Neuron (in vitro differentiated cells): ENCODE data around the gene EDNRB.

Experiments used
- H2AFZ ChIP-seq: one replicate; pipeline ENCODE4 v1.6.1; 2013; ENCODE audit warnings: low read depth, mild to moderate bottlenecking, inconsistent platforms, low read length, moderate library complexity
- H3K27me3 ChIP-seq: one replicate; pipeline ENCODE4 v1.6.1; 2013; ENCODE audit warnings: low read length; ENCODE audit not compliant: insufficient read depth
- H3K36me3 ChIP-seq: one replicate; pipeline ENCODE4 v1.6.1; 2013; ENCODE audit warnings: low read length; ENCODE audit not compliant: insufficient read depth
- H3K4me1 ChIP-seq: one replicate; pipeline ENCODE4 v1.6.1; 2013; ENCODE audit warnings: low read length; ENCODE audit not compliant: insufficient read depth
- H3K4me3 ChIP-seq: 2 replicates; pipeline ENCODE4 v1.5.1; 2013; ENCODE audit warnings: mild to moderate bottlenecking, low read length, moderate library complexity
- H3K9me3 ChIP-seq: one replicate; pipeline ENCODE4 v1.6.1; 2013; ENCODE audit warnings: low read length

EDNRB gene

DNA sequence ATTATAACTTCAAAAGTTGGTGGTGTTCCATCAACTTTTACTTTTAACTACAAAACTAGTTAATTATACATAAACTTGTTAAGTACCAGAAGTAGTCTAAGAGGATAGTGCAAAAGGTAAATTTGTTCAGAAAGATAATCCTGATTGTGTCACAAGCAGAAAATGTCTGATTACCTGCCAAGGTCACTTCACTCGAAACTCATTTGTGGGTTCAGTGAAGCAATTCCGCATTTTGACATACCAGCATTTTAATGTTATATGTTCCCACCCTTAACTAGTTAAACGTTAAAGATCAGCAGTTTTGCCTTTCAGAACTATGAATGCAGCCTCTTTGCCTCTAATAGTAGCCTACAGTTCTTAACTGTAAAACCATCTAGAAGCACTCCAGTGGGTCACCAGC is 5.6 kb downstream of the EDNRB start:
- H3K9me3 ChIP-seq, result peaks cover 1% of the 10 kb centered on the region
- no peaks in the 10 kb centered on the region for H3K27me3 ChIP-seq
- H2AFZ ChIP-seq, result no peak overlapping the region
- H3K4me3 ChIP-seq, result peak overlapping the region; percentile 10
- no peaks in the 10 kb centered on the region for H3K36me3 ChIP-seq
- peaks cover 3% of the 10 kb centered on the region for H3K4me1 ChIP-seq

DNA sequence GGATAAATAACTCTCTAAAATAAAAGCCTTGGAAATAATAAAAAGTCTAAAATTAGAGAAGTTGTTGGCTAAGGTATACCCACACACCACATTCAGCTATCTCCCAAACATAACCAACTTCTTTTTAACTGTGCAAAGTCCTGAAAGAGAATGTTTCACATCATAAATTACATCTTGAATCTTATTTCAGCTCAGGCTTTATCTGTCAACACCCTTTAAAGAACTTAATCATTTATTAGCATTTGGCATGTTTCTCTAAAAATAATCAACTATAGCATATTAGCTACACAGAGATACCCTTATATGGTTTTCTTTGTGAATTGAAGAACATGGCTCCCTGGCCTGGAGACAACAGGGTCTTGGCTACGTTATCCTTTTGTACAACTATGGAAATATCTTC is 6.9 kb downstream of the EDNRB start:
- H3K27me3 ChIP-seq, result no peaks in the 10 kb centered on the region
- H3K4me1 ChIP-seq, result peaks cover 8% of the 10 kb centered on the region
- no peaks in the 10 kb centered on the region for H3K36me3 ChIP-seq
- H3K9me3 ChIP-seq, result no peaks in the 10 kb centered on the region
- no peak overlapping the region for H3K4me3 ChIP-seq
- H2AFZ ChIP-seq, result no peak overlapping the region

DNA sequence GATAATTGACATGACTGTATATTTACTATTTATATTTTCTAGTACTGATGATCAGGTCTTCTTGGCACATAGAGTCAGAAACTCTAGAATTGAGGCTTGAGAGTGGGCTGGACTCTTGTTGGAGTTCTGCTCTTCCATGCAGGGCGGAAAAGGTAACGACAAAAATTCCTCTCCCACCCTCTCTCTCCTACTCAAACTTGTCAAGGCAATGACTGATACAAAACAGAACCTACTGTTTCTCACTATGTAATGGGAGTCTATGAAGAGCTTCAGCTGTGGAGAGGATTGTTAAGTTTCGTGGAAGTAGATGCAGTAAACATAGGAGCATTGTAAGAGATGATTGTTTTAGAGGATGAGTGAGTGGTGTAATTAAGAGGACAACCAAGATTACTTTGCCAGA is 8.8 kb downstream of the EDNRB start:
- Histone ChIP-seq H3K4me3 (no peak overlapping the region), H3K9me3 (no peaks in the 10 kb centered on the region), H3K4me1 (peaks cover 4% of the 10 kb centered on the region), H2AFZ (no peak overlapping the region), H3K27me3 (no peaks in the 10 kb centered on the region), H3K36me3 (no peaks in the 10 kb centered on the region)

DNA sequence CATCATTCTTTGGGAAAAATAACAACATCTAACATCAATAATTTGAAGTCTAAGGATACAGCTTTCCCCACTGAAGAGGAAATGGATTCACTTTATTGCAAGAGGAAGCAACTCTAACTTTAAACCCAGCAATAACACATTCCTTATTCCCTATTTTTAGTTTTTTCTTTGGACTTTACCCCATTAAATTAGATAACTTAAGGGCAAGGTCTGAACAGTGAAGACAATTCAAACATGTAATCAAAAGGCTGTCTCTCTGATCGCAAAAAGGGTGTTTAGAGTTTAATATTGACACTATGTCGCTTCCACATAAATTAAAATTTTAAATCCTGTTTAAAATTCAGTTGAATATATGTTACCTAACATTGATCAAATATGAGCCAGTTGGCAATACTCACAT is 10.1 kb downstream of the EDNRB start:
- no peak overlapping the region for H3K4me3 ChIP-seq
- no peaks in the 10 kb centered on the region for H3K27me3 ChIP-seq
- H3K4me1 ChIP-seq, result peaks cover 4% of the 10 kb centered on the region
- H2AFZ ChIP-seq, result no peak overlapping the region
- H3K9me3 ChIP-seq, result no peaks in the 10 kb centered on the region
- H3K36me3 ChIP-seq, result no peaks in the 10 kb centered on the region

DNA sequence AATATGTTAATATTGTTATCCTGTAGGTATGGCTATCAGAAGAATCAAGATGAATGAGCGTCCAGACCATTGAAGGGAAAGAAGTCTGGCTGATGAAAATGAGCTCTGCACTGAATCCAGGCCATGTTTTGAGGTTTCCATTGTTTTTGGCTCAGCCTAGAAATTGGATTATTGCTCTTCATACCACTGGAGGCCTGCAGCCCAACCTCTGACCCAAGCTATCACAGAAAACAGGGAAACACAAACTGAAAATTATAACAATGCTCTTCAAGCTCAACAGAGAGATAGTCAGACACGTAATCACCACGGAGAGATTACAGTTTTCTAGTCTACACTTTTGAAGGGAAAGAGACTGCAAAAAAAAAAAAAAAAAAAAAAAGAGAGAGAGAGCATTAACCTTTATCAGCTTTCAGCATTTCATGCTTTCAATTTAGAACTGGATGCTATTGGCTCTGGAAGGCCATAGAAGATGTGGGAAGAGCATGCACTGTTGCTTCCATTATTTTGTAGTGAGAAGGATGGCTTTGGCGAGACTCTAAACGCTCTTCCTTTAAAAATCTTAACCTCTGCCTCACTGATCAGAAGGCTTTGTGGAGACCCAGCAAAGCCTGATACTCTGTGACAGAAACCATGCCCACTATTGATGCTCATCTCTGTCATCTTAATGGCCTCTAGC is 10.8 kb downstream of the EDNRB start:
- Histone ChIP-seq H2AFZ (no peak overlapping the region), H3K27me3 (no peaks in the 10 kb centered on the region), H3K36me3 (no peaks in the 10 kb centered on the region), H3K4me1 (peaks cover 4% of the 10 kb centered on the region), H3K9me3 (no peaks in the 10 kb centered on the region), H3K4me3 (no peak overlapping the region)

DNA sequence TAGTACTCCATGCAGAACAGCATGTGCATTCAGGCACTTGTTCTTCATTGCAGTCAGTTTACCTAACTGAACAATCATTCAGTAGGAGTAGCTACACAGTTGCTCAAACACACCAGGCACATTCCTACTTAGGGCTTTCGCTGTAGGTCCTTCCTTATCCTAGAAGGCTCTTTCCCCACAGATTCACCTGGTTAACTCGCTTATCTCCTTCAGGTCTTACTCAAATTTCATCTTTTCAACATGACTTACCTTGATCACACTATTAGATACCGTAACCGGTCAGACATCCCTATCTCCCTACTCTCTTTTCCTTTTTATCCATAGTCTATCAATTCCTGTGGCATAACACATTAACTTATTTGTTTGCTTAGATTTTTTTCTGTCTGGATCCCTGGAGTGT is 14.6 kb downstream of the EDNRB start:
- H3K4me1 ChIP-seq, result peaks cover 4% of the 10 kb centered on the region

DNA sequence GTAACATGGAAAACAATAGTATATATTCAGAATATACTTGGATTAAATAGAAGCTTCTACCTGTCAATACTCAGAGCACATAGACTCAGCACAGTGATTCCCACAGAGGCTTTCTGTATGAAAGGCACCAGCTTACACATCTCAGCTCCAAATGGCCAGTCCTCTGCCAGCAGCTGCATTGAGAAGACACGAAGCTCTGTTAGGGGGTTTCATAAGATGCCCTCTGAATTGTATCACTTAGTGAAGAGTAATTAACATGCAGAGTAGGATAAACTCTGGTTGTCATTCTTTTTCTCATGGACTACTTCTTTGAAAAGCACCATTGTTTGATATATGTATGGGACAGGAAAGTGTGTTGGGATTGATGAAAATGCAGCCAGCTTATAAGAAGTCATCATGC is 15.2 kb downstream of the EDNRB start:
- Histone ChIP-seq H3K27me3 (no peaks in the 10 kb centered on the region), H3K4me1 (peaks cover 4% of the 10 kb centered on the region), H3K4me3 (no peak overlapping the region), H3K36me3 (peaks cover 3% of the 10 kb centered on the region), H2AFZ (no peak overlapping the region), H3K9me3 (peaks cover 4% of the 10 kb centered on the region)

More for the DNA sequence above, 14.6 kb downstream of the EDNRB start:
- no peak overlapping the region for H2AFZ ChIP-seq
- peaks cover 3% of the 10 kb centered on the region for H3K36me3 ChIP-seq
- H3K9me3 ChIP-seq, result peaks cover 4% of the 10 kb centered on the region
- H3K27me3 ChIP-seq, result no peaks in the 10 kb centered on the region
- H3K4me3 ChIP-seq, result no peak overlapping the region

DNA sequence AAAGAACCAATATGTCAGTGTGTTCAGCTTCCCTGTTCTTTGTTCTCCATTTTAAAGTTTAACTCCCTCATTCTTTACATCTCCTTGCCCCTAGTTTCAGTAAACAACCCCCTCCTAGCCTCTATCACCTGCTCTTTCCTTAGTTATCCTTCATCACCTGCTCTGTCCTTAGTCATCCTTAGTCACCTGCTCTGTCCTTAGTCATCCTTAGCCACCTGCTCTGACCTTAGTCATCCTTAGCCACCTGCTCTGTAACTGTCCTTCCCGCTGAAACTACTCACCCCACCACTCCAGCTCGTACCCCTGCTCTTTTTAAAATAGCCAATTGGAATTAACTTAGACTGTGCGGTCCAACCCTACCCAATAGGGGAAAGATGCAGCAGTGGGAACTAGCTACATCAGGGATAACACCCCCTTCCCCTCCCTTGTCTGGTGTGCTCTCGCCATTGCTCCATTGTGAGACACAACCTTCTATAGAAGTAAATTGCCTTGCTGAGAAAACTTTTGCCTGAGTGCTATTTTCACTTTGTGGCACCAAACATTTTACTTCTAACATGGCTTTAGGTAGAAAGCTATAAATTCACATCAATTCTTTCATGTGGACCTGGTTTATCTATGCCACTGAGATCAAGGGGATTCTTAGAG is 16.2 kb downstream of the EDNRB start:
- Histone ChIP-seq H3K9me3 (peaks cover 4% of the 10 kb centered on the region), H3K36me3 (peaks cover 3% of the 10 kb centered on the region), H3K27me3 (no peaks in the 10 kb centered on the region), H2AFZ (no peak overlapping the region), H3K4me3 (no peak overlapping the region), H3K4me1 (peaks cover 13% of the 10 kb centered on the region)

DNA sequence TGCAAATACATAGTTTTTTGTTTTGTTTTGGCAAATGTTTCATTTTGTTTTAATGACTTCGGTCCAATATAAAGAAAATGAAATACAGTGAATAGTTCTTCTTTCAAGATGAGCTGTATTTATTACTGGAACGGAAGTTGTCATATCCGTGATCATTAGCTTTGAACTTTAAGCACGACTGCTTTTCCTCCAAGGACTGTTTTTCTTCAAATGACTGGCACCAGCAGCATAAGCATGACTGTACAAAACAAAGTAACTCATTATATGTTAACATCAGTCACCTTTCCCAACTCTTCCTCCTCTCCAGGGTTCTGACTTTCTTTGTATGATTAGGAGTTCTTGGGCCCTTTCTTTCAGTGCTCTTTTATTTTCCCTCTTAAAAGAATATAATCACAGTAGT is 20.5 kb downstream of the EDNRB start:
- H3K36me3 ChIP-seq, result peaks cover 3% of the 10 kb centered on the region
- H3K4me3 ChIP-seq, result no peak overlapping the region
- H2AFZ ChIP-seq, result no peak overlapping the region

DNA sequence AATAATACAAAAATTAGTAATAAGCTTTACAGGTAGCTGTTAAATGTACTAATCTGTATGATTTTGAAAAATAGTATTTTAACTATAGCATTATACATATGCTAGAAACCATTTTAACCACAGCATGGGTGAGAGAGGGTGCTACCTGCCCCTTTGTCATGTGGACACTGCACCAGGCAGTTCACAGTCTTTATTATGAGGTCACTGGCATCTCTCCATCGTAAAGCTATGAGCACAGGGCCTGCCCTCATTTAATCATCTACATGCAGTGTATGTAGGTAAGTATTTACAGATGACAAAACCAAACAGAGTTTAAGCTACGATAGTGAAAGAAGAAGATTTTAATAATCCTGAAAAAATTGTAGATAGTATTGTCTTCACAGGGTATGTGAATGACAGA is 21.7 kb downstream of the EDNRB start:
- Histone ChIP-seq H3K4me1 (peaks cover 9% of the 10 kb centered on the region), H2AFZ (no peak overlapping the region), H3K36me3 (peaks cover 3% of the 10 kb centered on the region), H3K4me3 (no peak overlapping the region), H3K27me3 (no peaks in the 10 kb centered on the region), H3K9me3 (no peaks in the 10 kb centered on the region)

More for the DNA sequence above, 20.5 kb downstream of the EDNRB start:
- Histone ChIP-seq H3K27me3 (no peaks in the 10 kb centered on the region), H3K9me3 (peaks cover 4% of the 10 kb centered on the region), H3K4me1 (peaks cover 9% of the 10 kb centered on the region)

DNA sequence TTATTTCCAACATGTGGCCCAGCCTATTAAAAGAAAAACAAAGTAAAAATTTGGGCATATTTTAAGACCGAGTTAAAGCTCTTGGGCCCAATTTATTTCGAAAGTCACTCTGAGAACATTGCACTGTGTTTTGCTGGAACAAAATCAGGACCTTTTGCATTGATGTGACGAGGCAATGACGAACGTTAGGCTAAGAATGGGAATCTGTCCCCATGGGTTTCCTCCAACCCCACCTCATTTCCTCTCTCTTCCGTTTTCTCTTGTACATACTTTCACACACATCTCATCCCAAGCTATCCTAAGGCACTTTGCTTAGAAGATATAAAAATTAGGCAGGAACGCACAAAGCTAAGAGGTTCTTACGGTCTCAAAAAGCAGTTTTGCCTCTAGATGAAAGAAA is 22.1 kb downstream of the EDNRB start:
- Histone ChIP-seq H3K36me3 (peaks cover 3% of the 10 kb centered on the region), H3K9me3 (no peaks in the 10 kb centered on the region), H3K27me3 (no peaks in the 10 kb centered on the region), H2AFZ (no peak overlapping the region), H3K4me3 (no peak overlapping the region), H3K4me1 (peaks cover 9% of the 10 kb centered on the region)

DNA sequence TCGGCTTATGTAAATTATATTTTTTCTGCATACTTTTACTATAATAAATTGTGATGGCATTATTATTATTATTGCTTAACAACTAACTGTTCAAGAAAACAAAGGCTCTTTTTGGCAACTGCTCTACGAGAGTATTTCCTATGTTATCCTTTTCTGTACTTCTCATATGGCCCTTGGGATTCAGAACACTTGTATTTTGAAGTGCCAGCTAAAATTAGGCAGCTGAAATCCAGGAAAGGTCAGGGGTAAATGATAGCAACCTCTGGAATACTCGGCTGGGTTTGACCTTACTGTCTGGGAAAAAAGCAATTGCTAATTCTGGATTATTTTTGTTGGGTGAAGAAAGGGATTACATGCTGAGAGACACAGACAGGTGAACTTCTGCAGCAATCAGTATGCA is 23.9 kb downstream of the EDNRB start:
- Histone ChIP-seq H3K27me3 (no peaks in the 10 kb centered on the region), H3K36me3 (peaks cover under 1% of the 10 kb centered on the region), H3K4me1 (peaks cover 9% of the 10 kb centered on the region), H3K9me3 (peaks cover 1% of the 10 kb centered on the region), H3K4me3 (no peak overlapping the region), H2AFZ (no peak overlapping the region)

DNA sequence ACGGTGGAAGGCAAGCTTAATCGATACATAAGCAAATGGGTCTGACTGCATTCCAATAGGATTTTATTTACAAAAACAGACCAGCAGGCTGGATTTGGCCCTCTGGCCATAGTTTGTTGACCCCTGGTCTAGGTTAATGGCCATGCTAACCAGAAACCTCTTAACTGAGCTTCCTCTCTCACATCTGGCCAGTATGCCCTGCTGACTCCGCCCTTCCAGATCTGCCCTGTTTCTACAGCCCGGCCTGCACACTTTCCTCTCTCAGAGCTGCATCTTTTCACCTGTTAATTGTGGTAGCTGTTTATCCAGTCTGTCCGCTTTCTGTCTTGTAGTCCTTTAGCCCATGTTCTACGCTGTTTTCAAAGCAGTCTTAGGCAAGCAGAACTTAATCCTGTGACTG is 25.6 kb downstream of the EDNRB start:
- Histone ChIP-seq H3K4me1 (peaks cover 7% of the 10 kb centered on the region), H3K36me3 (no peaks in the 10 kb centered on the region), H2AFZ (no peak overlapping the region), H3K9me3 (peaks cover 1% of the 10 kb centered on the region), H3K4me3 (no peak overlapping the region), H3K27me3 (no peaks in the 10 kb centered on the region)

DNA sequence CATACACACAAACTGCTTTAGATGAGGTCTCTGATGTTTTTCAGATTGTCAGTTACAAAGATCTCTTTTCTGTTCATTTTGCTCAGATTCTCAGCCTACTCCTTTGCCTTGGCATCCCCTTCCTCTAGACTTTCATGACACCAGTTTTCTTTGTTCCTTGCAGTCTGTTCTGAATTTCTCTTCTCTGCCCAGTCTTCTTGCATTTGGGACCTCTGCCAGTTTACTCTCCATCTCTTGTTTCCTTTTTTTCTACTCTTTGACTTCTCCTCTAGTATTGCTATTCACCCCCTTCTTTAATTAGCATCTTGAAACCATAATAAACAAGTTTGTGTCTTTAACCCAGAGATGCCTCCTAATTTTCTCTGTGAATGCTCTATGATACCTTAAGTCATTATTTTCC is 26.1 kb downstream of the EDNRB start:
- Histone ChIP-seq H3K27me3 (no peaks in the 10 kb centered on the region), H3K36me3 (no peaks in the 10 kb centered on the region), H3K4me1 (peaks cover 1% of the 10 kb centered on the region), H3K9me3 (peaks cover 1% of the 10 kb centered on the region), H2AFZ (no peak overlapping the region), H3K4me3 (no peak overlapping the region)
